ENCODE data around the gene DDX59.

Gene DDX59

GRCh38 chr1:200628223-200628881 lies 41.4 kb downstream of the DDX59 start:
- DNase-seq (ENCODE audit: low spot score) = no peak

- no peak for DNase-seq (ENCODE audit: low spot score)
Measured at GRCh38 chr1:200627575-200628222, 42.0 kb downstream of the DDX59 start.

- no peak for DNase-seq (ENCODE audit: low spot score)
Measured at GRCh38 chr1:200626853-200627534, 42.7 kb downstream of the DDX59 start.

- DNase-seq (ENCODE audit: low spot score) = no peak
Measured at GRCh38 chr1:200625381-200625824, 44.3 kb downstream of the DDX59 start.

- DNase-seq (ENCODE audit: low spot score) = no peak
Measured at GRCh38 chr1:200624679-200625335, 44.9 kb downstream of the DDX59 start.

GRCh38 chr1:200620273-200621131 lies 49.2 kb downstream of the DDX59 start, which contains the start of gene KIF14:
TSS of gene KIF14 (minus strand) at chr1:200620751. CDS start at chr1:200618723, 2,028 bp downstream.
- peak; percentile 81 for DNase-seq (ENCODE audit: low spot score)

- no peak for DNase-seq (ENCODE audit: low spot score)
Measured at GRCh38 chr1:200619894-200620272, 49.8 kb downstream of the DDX59 start.

GRCh38 chr1:200610846-200611245 lies 58.9 kb downstream of the DDX59 start:
- no peak for DNase-seq (ENCODE audit: low spot score)

GRCh38 chr1:200602632-200603031 lies 67.1 kb downstream of the DDX59 start:
- DNase-seq (ENCODE audit: low spot score) = no peak

Data from globus pallidus (tissue), 1 donor.